ENCODE measurements around the gene ACKR1. TPM values are rescaled to one million over a fixed set of nuclear protein-coding genes. Genes with fewer than 3 reads are reported as not detected.

ACKR1 gene
- polyA plus RNA-seq, 3 donors, result 0.36 to 0.60 (median 0.44) TPM

DNA sequence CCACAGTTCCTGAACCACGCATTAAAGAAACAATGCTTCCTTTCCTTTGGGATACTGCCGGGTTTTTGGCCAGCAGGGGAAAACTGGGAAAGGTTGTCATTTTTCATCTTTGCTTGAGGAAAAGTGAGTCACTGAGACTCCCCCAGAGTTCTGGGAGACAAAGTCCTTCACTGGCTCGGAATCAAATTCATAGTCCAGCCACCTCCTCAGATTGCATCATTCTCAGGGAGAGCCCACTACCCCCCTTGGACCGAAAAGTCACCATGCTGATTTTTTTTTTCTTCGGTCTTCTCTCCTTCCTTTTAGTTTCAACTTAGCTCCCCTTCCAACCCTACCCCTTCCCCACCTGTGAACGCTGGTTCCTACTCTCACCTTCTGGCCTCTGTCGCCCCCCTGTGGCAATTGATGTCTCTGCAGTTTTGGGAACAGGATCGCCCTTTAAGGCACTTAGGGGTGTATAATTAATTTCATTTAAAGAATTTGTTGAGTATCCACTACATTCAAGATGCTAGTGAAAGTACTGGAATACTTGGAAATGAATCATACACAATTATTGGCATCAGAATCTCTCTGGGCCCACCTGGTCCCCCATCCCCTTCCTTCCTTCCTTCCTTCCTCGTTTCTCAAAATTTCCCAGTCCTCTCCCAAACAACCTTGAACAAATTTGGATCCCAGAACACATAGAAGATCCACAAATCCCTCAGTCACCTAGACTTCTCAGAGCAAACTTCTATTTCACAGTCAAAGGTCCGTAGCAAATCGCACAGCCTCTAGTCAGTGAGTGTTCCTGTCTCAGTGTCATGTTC is 6.9 kb downstream of the ACKR1 start:
- peak in 1 of 11 donors; percentile 21 for DNase-seq (ENCODE audit: extremely low read depth in 1 of 11, low read depth in 9 of 11, low spot score in 4 of 11)

DNA sequence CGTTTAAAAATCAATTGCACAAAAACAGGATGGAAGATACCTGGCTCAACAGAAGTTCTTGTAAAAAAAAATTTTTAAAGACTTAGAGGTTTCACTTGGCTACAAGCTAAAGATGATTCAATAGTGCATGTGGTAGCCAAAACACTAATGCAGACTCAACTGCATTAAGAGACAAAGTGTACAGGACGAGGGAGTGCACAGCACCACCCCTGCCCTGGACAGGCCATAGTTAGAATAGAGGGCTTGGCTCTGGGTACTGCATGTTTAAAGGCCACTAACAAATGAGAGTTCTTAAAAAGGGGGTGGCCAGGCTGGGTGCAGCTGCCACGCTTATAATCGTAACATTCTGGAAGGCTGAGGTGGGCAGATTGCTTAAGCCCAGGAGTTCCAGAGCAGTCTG is 7.9 kb downstream of the ACKR1 start:
- DNase-seq (ENCODE audit: extremely low read depth in 1 of 11, low read depth in 9 of 11, low spot score in 4 of 11), result no peak

DNA sequence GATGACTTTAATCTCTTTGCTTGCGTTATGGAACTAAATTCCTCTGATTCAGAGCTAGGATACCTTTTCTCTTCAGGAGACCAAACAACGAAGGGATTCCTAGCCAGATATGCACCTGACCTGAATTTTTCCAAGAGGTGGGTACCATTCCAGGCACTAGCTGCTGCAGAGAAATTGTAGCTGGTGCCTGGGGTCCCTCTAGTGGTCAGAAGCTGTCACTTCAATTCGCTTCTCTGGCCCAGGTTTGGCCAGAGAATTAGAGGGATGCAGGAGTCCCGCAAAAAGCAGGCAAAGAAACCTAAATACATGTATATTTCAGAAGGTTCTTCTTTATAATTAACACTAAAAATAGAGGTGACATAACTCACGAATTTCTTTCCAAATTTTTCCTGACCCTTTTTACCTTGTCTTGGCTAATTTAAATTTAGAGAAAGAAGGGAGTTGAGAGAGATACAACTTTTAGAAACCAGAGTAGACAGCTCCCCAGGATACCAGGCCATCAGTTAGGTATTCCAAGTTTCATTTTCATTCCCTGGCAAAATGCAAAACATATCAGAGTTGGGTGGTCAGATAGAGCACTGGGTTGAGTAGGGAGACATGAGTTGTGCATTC is 9.6 kb downstream of the ACKR1 start:
- peak in 3 of 11 donors; percentile 4 to 22 (median 9) for DNase-seq (ENCODE audit: extremely low read depth in 1 of 11, low read depth in 9 of 11, low spot score in 4 of 11)

DNA sequence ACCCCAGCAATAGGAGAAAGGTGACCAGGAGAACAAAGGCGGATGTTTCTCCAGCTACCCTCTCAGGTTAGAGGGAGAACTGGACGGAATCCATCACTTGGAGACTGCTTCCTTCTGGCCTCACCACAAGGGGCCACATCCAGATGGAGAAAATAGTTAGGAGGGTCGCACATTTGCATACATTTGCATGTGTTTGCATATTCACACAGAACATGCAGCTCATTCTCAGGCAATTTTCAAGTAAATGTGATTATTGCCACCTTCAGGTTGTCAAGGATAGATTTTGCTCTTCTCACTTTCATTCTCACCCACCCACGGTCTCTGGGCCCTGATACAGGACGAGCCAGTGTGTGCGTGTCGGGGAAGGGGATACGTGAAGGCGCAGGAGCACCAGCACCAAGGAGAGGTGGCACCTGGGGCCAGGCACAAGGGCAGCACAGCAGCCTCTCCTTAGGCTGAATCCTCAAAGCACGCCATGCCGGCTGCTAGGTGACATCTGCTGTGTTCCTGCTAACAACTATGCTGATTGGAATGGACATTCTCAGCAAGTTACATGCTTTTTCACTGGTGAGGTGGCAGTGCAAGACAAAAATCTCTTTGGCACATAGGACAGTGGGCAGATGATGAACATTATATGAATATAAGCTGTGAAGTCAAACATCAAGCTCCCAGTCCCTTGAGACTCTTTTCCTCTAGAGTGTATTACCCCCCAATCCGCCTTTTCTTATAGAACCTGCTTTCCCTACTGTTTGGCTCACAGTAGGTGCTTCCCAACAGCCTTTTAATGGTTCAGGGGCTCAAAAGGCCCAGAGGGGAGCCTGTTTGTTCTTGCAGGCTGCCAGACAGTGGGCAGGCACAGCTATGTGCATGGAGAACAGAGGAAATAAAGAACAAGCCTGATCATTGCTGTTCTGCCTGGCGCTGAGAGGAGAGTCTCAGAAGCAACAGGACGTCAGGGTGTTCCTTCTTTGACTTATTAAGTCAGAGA is 14.3 kb downstream of the ACKR1 start:
- DNase-seq (ENCODE audit: extremely low read depth in 1 of 11, low read depth in 9 of 11, low spot score in 4 of 11), result no peak

DNA sequence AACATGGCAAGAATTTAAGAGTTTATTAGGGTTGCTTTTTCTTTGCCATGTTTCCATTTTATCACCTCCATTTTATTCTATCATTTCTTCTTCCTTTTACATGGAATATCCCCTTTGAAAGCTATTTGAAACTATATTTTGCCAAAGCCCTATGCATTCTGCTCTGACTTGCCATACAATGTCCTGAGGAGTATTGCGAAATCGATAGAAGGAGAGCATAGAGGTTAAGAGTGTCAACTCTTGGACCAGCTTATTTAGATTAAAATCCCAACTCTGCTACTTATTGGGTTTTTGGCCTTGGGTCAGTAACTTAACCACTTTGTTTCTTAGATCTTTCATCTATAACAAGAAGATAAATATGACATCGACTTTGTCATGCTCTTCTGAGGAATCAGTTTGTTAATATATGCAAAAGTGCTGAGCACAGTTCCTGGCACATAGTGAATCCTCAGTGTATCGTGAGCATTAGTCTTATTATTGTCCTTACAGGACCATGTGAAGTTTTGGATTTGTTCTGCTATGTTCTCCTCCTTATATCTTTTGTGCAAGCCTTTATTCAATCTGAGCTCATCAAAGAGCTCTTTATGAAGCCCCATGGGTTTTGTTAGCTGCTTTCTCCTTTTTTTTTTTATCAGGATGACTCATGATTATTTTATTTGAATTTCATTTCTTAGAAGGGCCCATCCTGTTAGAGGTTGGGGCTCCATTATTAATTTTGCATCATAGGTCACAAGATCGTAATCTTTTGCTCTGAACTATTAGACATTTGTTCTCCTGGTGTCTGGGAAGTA is 17.6 kb downstream of the ACKR1 start:
- no peak for DNase-seq (ENCODE audit: extremely low read depth in 1 of 11, low read depth in 9 of 11, low spot score in 4 of 11)

DNA sequence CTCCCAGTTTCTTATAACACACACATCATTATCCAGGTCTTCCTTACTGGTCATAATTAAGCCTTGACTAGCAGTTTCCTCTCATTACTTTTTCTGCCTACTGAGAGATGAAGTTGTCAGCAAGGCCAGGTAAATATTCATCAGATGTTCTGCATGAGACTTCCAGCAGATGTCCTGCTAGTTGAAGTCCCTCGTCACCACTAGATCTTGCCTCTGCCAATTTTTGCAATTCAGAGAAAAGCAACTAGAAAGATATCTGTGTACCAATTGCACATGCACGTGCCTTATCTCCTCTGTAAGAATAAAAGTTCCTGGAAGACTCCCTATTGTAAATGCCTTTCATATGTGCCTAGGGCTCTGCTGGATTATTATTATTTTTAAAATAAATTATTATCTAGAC is 18.3 kb downstream of the ACKR1 start:
- no peak for DNase-seq (ENCODE audit: extremely low read depth in 1 of 11, low read depth in 9 of 11, low spot score in 4 of 11)

DNA sequence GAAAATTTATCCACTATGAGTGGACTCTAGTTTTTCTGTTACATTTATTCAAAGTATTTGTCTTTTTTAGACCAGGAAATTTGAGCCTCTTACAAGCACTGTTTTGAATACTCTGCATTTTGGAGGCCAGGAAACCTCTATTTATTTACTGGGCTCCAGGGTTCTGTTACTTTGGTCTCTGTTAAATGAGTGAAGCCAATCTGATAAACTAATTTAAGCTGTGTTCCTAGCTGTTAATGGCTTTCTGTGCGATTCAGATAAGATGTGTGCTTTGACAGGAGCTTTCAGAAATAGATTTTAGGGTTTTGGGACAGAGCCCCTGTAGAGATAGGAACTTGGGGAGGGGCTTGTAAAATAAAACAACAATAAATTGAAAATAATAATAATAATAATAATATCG is 23.9 kb downstream of the ACKR1 start:
- DNase-seq (ENCODE audit: extremely low read depth in 1 of 11, low read depth in 9 of 11, low spot score in 4 of 11), result no peak

DNA sequence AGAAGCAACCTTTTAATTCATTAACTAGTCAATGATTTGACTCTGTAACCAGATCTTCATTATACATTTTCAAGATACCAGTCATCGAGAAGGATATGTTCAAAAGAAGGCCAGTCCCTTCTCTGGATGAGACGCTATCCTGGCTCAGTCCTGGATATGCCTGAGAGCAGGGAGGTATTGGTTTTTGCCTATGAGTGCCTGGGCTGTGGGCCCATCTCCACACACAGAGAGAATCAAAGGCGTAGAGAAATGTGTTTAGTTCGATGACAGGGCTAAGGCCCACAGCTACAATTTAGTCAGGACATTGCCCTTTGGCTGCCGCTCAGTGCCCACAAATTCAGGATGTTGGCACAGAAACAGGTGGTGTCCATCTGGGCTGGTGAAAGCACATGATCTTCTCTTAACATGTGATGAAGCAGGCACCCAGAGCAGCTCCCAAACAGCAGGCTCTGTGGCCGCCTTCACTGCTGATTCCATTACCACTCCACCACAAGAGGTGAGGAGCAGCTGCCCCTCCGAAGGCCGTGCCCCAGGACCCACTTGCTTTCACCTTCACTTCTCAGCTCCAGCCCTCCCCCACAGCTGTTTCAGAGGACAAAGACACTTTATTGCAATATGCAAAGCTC is 24.7 kb downstream of the ACKR1 start:
- DNase-seq (ENCODE audit: extremely low read depth in 1 of 11, low read depth in 9 of 11, low spot score in 4 of 11), result no peak

DNA sequence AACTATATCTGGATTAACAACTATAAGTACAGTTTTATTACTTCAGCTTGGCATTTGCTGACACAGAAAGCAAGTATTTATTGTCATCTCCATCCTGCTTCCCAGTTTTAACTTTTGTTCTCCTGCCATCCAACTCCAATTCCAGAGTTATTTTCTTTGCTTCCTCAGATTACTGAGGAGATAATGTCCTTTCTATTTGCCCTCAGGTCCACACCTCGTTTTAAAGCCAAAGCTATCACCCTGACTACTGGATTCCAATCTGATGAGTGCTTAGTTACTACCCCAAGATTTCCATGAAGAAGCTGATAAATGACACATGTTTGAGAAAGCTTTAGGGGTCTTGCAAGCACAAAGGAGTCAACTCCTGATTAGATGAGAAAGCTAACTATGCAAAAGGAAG is 25.2 kb downstream of the ACKR1 start:
- no peak for DNase-seq (ENCODE audit: extremely low read depth in 1 of 11, low read depth in 9 of 11, low spot score in 4 of 11)

DNA sequence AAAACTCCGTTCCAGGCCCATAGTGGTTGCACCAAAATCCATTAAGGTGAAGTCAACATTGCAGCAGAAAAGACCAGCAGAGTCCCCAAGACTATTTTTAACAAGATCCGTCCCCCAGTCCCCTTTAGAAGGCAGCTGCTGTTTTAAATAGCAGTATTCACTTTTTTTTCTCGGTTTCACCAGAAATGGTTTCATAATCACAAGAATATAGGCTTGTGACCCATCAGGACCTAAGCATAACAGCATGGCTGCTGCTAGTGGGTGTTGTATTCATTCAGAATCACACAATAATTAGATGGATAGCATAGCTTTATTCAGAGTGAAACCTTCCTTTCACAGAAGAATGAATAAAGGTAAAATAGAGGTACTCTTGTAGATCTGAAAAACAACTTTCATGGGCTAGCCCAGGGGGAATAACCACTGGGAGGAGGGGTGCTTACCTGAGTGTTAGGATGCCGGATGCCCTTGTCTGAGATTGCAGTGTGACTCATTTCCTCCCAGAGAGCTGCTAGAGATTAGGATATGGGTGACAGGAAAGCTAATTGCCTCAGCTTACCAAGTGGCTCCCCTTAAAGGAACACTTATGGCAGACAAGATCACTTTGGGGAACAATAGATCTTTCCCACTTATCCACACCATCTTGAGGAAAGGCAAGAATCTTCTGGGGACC is 35.0 kb downstream of the ACKR1 start:
- DNase-seq (ENCODE audit: extremely low read depth in 1 of 11, low read depth in 9 of 11, low spot score in 4 of 11), result no peak

DNA sequence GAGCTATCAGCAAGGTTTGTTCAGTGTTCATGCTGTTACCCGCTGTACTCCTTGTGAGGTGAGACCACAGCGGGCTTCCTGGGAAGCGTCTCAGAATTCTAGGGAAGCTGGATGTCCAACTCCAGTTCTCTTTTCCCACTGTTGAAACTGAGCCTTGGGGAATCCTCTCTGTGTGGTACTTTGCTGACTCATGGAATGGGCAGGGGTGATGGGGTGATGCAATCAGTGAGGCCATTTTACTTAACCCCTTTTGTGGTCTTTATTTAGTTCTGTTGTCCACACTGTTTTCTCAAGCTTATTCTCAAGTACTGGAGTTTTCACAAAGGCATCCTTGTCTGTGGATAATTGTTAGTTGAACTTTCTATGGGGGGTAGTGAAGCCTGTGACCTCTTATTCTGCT is 42.6 kb downstream of the ACKR1 start:
- DNase-seq (ENCODE audit: extremely low read depth in 1 of 11, low read depth in 9 of 11, low spot score in 4 of 11), result no peak

DNA sequence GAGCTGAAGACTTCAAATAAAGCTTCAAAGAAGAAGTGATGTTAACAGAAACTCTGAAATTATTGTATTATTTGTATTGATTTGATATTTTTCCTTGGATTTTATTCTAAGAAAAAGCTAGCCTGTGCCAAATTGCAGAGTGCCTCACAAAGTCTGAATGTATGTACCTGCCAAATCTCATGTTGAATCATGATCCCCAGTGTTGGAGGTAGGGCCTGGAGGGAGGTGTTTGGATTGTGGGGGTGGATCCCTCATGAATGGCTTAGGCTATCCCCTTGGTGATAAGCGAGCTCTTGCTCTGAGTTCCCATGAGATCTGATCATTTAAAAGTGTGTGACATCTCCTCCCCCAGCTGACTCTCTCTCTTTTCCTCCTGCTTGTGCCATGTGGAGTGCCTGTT is 43.6 kb downstream of the ACKR1 start:
- DNase-seq (ENCODE audit: extremely low read depth in 1 of 11, low read depth in 9 of 11, low spot score in 4 of 11), result no peak

DNA sequence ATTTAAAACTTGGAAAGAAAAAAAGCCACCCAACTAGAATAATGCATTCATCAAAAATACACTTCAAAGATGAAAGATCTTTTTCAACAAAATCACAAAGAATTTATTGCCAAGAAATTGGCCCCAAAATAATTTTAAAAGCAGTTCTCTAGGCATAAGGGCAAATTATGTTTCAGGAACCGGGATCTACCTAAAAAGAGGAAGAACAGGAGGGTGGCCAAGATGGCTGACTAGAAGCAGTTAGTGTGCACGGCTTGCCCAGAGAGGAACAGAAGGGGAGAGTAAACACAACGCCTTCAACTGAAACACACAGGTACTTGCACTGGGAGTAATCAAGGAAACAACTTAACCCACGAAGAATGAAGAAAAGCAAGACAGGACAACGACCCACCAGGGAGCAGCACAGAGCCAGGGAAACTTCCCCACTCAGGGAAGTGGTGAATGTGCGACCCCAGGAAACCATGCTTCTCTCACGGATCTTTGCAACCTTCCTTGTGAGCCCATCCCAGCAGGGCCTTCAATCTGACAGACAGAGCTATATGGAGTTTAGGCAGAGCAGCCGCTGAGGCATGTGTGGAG is 46.1 kb downstream of the ACKR1 start:
- no peak for DNase-seq (ENCODE audit: extremely low read depth in 1 of 11, low read depth in 9 of 11, low spot score in 4 of 11)

Other genes with a start within 250 kb of the ACKR1 start
- 10 to 100 TPM; 47.8 to 59.2 (median 49.3) TPM for gene IFI16, start 195.0 kb upstream of the ACKR1 start, polyA plus RNA-seq (ENCODE audit: insufficient read length in 3 of 3)
- gene AIM2, start 128.1 kb upstream of the ACKR1 start, polyA plus RNA-seq (ENCODE audit: insufficient read length in 3 of 3), result under 1 TPM in 1 of 3 donors, not detected in 2; 0.32 TPM
- under 1 TPM; 0.09 to 0.36 (median 0.21) TPM for gene CADM3, start 33.3 kb upstream of the ACKR1 start, polyA plus RNA-seq (ENCODE audit: insufficient read length in 3 of 3)
- gene FCER1A, start 97.5 kb downstream of the ACKR1 start, polyA plus RNA-seq (ENCODE audit: insufficient read length in 3 of 3), result under 1 TPM; 0.26 to 0.92 (median 0.34) TPM
- gene OR10J4, start 227.3 kb downstream of the ACKR1 start, polyA plus RNA-seq (ENCODE audit: insufficient read length in 3 of 3), result not detected
- under 1 TPM in 2 of 3 donors, not detected in 1; 0.04 to 0.08 TPM for gene OR10J1, start 234.8 kb downstream of the ACKR1 start, polyA plus RNA-seq (ENCODE audit: insufficient read length in 3 of 3)

All from renal cortex interstitium (tissue), 11 donors.